OCI-LY3 (cell line): Measurements from ENCODE around the gene LYSMD4.

ENCODE experiments used
- CTCF ChIP-seq: fragments of 200-600, 300-600 bp; sonication (generic); IDR thresholded peaks from 2 replicates; pipeline ENCODE4 v1.5.1; 2014; ENCODE audit warnings: antibody characterized with exemption, low read length, low read depth
- EZH2phosphoT487 ChIP-seq: fragments of 200-600 bp; shearing (Covaris generic); IDR thresholded peaks from 2 replicates; pipeline ENCODE4 v1.6.1; 2018; ENCODE audit warnings: antibody characterized with exemption, mixed run types, low read depth

- TF ChIP-seq CTCF (no peak), EZH2phosphoT487 (no peak)
Observed at GRCh38 chr15:99736702-99737101, 3.5 kb upstream of the LYSMD4 start.
